Tracheal epithelial cell (primary cell): ENCODE measurements around the gene RASSF3. TPM values are rescaled to one million over a fixed set of nuclear protein-coding genes. Genes with fewer than 3 reads are reported as not detected.

Source experiments
- total RNA-seq: library from RNA; depleted of rRNA; stranded (reverse); fragments of >200 nt; gene quantifications from 2 replicates; pipeline ENCODE4 v1.2.1, GENCODE V29; 2014

Gene RASSF3
- 8.7 and 20.2 TPM in 2 replicates for total RNA-seq

GRCh38 chr12:64610079-64610659 is at the start of gene RASSF3:
Gene RASSF3, plus strand, starts transcription at chr12:64610495. Its CDS starts 138 bp downstream, at chr12:64610633.

Other genes starting within 250 kb of the RASSF3 start
- gene C12orf56, start 219.7 kb upstream of the RASSF3 start, total RNA-seq: 0.85 and 0.96 TPM in 2 replicates
- 117 and 187 TPM in 2 replicates for gene XPOT, start 206.1 kb upstream of the RASSF3 start, total RNA-seq
- gene TBK1, start 158.4 kb upstream of the RASSF3 start, total RNA-seq: 18.1 and 20.5 TPM in 2 replicates
- 101 and 120 TPM in 2 replicates for gene GNS, start 148.9 kb downstream of the RASSF3 start, total RNA-seq
- gene TBC1D30, start 214.2 kb downstream of the RASSF3 start, total RNA-seq: 0.72 and 4.0 TPM in 2 replicates